Activated CD4-positive, alpha-beta T cell treated with anti-CD3 and anti-CD28 coated beads, Interleukin-2, amount 50 U/mL, for 24 hours (primary cell): Measurements from ENCODE around the gene ZBTB20.

Experiments
- DNase-seq, 2 donors: peaks; one replicate each; pipeline ENCODE4 v3.0.0-alpha.2; 2020; ENCODE audit warnings: low read depth in 1 of 2, low spot score in 1 of 2

The ZBTB20 gene

DNA sequence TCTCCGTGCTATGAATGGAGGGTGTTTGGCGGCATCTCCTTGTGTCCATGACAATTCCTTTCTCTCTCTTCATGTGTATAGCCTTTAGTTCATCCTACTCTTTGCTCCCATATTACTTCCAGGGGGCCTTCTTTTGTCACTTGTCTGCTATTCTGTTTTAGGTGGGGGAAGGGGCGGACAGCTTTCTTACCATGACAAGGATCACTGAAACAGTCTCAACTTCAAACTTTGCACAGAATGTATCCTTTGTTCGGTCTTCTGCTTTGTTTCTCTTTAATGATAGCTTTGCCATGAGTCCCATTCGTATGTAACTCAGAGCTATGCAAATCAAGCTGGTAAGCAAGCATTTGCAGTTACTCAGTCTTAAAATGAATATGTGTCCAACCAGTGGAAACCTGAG is 559.1 kb downstream of the ZBTB20 start:
- DNase-seq, result no peak

DNA sequence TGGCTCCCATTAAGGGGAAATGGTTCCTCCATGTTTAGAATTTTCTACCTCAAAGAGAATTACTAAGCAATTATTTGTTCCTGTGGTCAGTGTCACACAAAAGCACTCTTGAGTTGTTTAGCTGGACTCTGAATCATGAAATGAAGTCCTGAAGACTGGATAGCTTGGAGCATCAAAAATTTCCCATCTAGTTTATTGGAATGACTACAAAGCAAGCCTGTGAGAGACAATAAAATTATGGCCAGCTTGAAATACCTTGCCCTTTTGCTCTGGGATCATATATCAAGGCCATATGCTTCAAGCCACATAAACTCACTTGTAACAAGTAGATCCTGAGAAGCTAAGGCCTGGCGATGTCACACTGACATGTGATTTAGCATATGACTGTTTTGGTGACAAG is 561.0 kb downstream of the ZBTB20 start:
- DNase-seq, result no peak

DNA sequence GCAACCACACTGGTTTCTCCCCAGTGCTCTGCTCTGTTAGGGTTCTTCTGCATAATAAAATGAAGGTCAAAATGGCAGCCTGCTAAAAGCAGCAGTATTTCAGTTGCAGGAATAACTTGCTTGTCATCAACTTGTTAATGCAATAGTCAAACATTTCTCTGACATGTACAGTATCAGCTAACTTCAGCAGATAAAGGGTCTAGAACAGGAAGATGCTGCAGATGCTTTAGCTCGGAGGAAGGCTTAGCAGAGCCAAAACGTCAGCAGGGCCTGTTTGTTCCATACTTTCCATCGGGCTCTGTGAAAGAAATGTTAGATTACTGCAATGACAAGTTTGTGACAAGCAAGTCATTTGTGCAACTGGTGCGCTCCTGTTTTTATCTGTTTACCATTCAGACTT is 561.4 kb downstream of the ZBTB20 start:
- no peak for DNase-seq

DNA sequence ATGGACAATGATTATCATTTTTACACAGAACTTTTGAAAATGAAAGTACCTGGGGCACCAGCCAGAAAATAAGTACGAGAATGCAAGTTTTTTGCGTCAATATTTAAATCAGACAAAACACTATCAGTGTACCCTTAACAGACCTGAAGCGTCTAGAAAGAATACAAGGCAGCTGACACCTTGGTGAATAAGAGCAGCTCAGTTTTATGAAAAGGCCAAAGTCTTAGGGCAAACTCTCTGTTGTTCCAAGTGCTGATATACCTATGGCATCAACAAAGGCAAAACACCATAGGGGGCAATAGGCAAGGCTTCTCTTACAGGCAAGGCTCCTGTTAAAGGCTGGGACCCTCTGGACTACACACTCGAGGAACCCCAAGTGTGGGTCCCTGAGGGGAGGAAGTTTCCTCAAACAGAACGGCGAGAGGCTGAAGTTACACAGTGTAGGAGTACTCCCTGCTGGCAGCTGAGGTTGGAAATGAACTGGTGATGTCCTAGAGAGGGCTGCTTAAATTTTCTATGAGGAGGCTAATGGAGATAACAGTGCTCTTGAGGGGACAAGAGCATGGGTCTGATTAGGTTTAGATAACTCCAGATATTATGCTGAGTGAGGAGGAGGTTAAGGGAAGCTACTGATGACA is 562.2 kb downstream of the ZBTB20 start:
- DNase-seq, result no peak

GRCh38 chr3:114582929-114583328 is 564.2 kb downstream of the ZBTB20 start:
- no peak for DNase-seq

GRCh38 chr3:114572364-114573062 is 574.6 kb downstream of the ZBTB20 start:
- no peak for DNase-seq

GRCh38 chr3:114571363-114571762 is 575.7 kb downstream of the ZBTB20 start:
- DNase-seq, result no peak

DNA sequence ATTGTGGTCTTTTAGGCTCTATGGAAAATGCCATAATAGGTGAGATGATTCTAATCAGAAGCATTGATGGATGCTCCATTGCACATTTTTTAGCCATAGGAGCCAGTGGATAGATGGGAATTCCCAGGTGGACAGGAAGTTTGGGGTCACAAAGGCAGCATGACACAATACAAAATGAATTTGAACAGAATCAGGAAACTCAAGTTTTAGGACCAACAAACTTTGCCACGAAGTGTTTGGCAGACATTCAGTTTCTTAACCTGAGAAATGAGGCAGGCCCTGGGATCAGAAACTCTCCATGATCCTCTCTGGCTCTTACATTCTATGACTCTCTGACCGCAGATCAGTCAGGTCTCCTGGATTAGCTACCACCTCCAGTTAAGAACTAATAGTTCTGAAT is 577.9 kb downstream of the ZBTB20 start:
- DNase-seq, result no peak

GRCh38 chr3:114567771-114568170 is 579.3 kb downstream of the ZBTB20 start:
- DNase-seq, result no peak

DNA sequence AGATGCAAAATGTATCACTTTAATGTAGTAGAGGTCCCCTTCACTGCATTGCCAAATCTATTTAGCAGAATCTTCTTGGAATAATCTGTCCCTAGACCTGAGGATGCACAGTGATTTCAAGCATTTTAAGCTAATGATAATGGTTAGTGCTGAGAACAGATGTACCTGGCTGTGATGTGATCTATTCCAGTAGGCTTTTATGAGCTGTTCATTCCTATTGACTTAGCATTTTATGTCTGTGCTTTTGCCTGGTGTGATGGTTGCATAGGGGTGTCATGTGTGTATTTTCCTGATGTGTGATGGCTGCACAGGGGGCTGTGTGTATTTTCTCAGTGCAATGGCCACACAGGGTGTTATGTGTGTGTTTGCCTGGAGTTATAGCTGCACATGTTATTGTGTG is 580.3 kb downstream of the ZBTB20 start:
- DNase-seq, result no peak

GRCh38 chr3:114566162-114566755 is 580.8 kb downstream of the ZBTB20 start:
- no peak for DNase-seq

DNA sequence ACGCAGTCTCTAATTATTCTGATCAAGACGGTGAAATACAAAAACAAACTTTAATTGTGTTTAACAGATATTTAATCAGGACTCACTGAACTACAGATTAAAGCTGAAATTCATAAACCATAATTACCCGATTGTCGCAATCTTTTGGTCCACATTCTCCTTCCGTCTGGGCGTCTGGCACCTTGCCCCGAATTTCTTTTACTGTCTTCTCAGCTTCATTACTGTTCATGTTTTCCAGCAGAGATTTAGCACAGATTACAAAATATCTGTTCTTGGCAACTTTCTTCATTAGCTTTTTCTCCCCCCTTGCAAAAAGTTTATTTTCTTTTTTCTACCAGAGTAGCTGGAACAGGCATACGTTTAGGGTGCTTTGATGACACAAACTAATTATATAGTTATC is 581.9 kb downstream of the ZBTB20 start:
- no peak for DNase-seq

DNA sequence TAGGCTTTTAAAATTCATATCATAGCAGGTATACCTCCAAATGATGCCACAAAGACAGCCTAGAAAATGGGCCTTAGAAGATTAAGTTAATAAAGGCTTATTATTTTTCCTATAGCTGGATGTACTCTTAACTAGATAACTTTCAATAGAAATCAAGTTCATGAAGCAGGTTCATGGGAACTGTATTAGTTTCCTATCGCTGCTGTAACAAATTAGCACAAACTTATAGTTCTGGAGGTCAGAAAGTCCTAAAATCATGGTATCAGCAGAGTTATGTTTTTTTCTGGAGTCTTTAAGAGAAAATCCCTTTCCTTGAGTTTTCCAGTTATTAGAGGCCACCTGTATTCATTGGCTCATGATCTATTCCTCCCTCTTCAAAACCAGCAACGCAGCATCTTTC is 583.4 kb downstream of the ZBTB20 start:
- DNase-seq, result no peak

GRCh38 chr3:114562557-114562956 is 584.5 kb downstream of the ZBTB20 start:
- no peak for DNase-seq

GRCh38 chr3:114558271-114558670 is 588.8 kb downstream of the ZBTB20 start:
- DNase-seq, result no peak

- no peak for DNase-seq
Observed at GRCh38 chr3:114557791-114558190, 589.3 kb downstream of the ZBTB20 start.

- DNase-seq, result no peak
Observed at GRCh38 chr3:114556657-114557213, 590.4 kb downstream of the ZBTB20 start.

- no peak for DNase-seq
Observed at GRCh38 chr3:114554731-114555130, 592.4 kb downstream of the ZBTB20 start.

DNA sequence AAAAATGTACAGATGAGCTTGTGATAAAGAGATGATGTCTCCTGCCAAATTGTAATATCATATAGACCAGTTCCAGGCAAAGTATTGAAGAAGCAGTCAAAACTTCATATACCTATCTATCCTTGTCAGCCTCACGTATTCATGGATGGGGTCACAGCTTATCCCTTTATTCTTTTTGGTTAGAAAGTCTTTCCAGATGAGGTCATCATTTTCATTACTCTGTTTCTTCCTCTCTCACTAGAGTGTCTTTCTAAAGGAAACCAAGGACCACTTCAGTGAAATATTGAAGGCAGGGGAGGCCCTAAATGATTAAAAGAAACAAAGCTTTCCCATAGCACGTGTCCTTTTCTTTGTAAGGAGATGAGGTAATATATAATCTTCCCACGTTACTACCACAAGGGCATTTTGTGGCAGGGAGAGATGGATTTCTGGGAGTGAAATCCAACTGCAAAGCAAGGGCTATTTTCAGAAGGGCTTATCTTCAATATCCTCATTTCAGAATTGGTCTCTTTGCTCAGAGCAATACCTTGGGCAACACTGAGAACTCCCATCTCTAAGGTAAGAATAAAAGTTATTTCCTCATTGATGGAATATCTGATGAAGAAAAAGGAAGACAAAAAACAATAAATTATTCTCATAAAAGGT is 593.0 kb downstream of the ZBTB20 start:
- no peak for DNase-seq

DNA sequence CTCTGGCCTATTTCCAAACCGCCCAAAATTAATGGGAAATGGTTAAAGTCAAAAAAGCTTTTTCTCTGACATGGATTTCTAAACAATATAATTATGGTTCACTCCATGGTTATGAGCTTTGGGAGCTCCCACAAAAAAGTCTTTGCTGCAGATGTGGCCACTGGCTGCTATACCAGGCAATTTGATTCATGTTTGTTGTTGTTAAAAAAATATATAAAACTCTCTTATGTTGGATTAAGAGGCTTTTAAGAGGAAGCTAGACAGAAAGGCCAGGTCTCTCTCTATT is 594.6 kb downstream of the ZBTB20 start:
- no peak for DNase-seq

DNA sequence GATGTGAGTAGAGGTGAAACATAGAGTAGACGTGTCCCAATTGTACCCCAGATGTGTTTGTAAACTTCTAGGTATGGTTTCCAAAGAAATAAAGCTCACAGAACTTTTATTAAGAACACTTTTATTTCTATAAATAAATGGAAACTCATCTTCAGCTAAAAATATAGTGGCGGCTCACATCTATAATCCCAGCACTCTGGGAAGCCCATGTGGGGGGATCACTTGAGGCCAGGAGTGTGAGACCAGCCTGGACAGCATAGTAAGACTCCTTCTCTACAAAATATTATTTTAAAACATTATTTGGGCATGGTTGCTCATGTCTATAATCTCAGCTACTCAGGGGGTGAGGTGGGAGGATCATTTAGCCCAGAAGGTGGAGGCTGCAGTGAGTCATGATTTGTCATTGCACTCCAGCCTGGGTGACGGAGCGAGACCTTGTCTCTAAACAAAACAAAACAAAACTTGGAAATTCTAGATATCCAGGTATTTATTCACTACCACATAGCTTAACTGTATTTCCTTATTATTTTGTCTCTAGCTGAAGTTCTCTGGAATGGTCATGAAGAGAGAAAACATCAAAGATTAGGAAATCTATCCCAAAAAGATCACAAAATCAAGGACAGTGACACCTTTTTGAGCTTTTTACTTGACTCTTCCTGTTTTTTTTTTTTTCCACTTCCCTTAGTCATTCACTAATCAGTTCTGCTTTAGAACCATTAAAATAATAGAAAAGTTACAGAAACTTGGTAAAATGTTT is 595.1 kb downstream of the ZBTB20 start:
- DNase-seq, result no peak
